CD4-positive, alpha-beta T cell treated with Interleukin-17A for 1 hour (primary cell): ENCODE results near the gene LRRC2.
A peak's percentile ranks its signal among the peaks of the same experiment; 100 is the strongest.
"Not testable (repeated sequence)": the region's sequence is repeated elsewhere in the genome, so short reads cannot be mapped to it uniquely, and the experiment has no call there.

Source experiments
- DNase-seq: peaks from one replicate; pipeline ENCODE4 v3.0.0-alpha.2; 2020

Gene LRRC2

DNA sequence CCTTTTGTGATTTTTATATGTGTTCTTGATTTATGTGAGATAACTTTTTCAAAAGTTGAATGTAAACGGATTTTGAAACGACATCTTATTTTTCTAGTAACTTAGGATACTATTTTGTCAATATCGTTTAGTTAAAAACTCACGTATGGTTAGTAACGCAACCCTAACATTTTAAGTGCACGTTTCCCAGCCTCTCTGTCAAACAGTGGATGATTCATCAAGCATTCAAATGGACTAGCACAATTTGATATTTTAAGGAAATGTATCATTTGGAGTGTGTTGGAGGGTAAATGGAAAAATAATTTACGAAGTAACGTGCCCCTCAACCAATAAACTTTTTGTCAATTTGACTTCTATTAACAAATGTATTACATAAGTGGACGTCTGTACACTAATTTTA lies 45.0 kb downstream of the LRRC2 start:
- DNase-seq, result no peak

DNA sequence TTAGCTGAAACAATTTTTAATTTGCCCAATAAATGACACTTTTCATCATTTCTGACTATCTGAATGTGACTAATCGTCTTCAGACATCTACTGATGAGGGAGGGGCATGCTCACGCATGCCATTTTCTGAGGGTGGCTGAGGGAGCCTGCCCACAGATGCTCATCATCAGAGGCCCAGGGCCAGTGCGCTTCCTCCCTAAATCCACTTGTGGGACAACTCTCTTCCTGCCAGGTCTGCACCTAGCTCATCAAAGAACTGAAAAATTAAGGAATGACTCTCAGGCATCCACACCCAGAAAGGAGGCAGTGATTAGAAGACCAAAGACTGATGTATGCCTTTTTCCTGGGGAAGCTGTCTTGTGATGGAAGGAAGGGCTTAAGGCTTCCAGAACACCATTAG lies 45.6 kb downstream of the LRRC2 start:
- no peak for DNase-seq

DNA sequence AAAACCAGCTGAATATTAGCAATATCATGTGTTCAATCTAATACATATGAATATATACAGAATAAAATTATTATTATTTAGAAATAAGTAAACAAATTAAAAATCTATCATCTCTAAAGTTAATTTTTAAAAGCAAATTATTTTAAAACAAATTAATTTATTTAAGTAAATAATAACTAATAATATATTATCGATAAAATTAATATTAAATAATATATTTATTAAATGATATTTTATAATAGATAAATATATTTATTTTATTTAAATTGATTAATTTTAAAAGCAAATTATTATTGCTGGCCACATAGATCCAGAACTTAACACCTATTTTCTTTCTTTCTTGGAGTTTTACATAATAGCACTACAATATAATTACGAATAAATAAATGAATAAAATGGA lies 46.1 kb downstream of the LRRC2 start:
- no peak for DNase-seq

DNA sequence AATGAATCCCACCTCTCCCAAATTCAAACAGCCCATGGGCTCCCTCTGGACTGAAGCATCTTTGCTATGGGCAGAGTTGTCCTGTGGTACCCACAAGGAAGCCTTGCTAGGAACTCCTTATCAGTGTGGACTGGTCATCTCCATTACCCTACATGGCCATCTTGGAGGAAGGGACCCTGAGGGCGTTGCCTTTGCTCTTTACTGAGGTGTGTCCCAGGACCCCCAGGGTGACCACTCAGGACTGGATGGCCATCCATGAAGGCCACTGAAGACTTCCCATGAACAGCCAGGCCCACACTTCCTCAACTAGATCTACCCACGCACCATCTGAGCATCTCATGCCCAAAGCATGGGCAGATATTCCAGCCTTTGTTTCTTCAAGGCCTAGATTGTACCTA lies 48.3 kb downstream of the LRRC2 start:
- DNase-seq, result no peak

DNA sequence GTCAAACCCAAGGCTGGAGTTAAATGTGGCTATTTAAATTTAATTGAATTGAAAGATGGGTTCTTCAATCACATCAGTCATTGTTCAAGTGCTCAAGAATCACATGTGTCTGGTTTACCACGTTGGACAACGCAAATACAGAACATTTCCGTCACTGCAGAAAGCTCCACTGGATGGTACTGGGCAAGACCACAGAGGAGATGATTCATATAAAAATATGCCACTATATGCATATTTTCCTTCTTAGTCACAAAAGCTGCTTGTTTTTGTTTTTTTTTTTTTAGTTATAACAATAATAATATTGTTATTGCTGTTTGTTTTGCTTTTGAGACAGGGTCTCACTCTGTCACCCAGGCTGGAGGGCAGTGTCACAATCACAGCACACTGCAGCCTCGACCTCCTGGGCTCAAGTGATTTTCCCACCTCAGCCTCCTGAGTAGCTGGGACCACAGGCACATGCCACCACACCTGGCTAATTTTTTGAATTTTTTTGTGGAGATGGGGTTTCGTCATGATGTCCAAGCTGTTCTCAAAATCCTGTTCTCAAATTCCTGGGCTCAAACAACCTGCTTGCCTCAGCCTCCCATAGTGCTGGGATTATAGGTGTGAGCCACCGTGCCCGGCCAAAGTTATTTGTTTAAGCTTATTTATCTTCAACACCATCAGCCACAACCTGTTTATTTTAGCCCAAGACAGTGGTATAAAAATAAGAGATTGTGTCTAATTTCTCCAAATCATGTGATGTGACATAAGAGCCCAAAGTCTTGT lies 48.9 kb downstream of the LRRC2 start:
- no peak for DNase-seq

DNA sequence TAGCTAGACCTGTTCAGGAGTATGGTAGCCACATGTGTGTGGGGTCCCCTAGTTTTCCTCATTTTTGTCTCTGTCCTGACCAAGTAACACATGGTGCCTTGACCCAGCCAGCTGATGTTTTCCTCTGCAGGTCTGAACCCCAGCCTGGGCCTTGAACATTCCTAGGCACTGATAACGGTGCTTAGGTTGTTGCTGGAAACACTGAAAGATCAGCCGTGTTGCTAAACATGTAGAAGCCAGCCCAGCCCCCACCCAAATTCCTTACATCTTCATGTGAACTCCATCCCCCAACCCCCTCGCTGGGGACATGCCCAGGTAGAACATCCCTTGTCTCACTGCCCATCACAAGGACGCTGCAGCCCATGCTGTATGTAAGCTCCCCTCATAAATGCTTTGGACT lies 49.6 kb downstream of the LRRC2 start:
- no peak for DNase-seq

DNA sequence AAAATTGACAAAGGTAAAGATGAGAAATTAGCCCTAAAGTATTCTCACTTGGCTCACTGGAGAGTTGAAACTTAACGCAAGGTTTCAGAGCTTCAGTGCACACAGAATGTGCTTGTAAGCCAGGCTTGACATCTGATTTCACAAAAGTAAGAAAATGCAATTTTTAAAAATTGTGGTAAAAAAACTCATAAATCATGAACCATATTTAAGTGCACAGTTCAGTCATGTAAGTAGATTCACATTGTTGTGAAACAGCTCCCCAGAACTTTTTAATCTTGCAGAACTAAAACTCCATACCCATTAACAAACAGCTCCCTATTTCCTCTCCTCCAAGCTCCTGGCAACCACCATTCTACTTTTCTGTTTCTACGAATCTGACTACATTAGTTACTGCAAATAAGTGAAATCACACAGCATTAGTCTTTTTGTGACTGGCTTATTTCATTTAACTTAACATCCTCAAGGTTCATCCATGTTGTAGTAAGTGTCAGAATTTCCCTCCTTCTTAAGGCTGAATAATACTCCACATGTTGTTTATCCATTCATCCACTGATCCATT lies 53.8 kb downstream of the LRRC2 start:
- DNase-seq, result no peak

DNA sequence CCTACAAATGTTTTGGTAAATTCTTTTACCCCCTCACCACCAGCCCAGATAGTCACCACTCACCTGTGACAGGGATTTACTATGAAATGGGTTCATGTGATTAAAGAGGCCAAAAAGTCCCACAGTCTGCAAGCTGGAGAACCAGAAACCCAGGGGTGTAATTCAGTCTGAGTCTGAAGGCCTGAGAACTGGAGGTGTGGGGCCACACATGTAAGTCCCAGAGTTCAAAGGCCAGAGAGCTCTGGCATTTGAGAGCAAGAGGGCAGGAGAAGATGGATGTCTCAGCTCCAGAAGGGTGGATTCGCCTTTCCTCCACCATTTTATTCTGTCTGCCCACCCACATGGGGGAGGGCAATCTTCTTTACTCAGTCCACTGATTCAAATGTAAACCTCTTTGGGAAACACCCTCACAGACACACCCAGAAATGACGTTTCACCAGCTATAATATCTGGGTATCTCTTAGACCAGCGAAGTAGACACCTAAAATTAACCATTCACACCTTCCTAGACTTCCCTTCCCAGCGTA lies 56.4 kb downstream of the LRRC2 start:
- DNase-seq, result no peak

DNA sequence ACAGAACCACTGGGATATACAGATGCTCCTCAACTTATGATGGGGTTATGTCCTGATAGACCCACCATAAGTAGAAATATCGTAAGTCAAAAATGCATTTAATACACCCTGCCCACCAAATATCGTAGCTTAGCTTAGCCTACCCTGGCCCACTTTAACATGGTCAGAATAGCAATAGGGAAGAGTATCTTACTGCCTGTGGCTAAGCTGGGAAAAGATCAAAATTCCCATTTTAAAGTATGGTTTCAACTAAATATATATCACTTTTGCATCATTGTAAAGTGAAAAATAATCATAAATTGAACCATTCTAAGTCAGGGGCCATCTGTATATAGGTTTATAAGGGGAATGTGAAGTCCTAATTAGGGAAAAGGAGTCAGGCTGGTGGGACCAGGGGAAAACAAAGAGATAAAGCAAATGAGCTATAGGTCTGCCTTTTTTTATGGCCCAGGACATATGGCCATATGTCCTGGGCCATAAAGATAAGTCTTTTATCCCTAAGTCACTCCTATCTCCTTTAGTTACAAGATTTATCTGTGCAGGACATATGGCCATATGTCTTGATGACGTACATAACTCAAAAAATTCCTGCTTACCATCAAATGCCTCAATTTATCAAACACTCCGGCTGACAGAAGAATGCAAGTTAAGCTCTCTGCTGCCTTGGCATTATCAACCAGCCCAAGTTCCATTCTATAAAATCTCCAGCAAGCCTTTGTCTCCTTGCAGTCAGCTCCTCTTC lies 57.1 kb downstream of the LRRC2 start:
- DNase-seq, result no peak

DNA sequence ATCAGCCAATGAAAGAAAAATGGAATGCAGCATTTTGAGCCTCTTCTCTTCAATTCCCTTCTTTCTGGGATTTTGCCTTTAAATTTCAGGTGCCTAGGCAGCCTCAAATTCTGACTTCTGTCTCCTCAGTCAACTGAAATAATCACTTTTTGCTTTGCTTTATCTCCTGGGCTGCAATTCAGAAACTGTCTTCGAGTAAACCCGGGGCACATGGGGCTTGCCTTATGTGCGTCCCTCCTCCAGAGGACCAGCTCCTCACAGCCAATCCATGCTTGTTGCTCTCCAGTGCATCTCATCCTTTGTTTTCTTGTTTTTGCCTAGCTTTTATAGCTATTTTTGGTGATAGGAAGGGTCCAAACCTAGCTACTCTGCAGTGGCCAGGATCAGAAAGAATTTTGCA lies 59.6 kb downstream of the LRRC2 start:
- no peak for DNase-seq

DNA sequence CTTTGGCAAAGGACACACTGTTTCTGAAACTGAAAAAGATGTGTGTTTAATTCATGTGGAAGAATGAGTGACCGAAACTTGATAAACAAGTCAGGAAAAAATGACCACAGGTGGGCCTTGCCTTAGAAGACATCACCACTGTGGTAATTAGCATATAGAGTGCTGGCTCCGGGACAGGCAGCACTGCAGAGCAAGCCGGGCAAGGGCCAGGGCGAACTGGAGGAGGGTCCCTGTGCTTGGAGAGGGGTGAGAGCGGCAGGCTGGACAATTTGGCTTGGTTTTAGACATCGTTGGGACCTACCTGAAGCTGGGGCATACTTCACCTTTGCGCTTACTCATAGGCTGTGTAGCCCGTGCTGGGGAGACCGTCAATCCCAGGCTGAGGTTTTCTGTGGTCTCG lies 60.1 kb downstream of the LRRC2 start:
- no peak for DNase-seq

DNA sequence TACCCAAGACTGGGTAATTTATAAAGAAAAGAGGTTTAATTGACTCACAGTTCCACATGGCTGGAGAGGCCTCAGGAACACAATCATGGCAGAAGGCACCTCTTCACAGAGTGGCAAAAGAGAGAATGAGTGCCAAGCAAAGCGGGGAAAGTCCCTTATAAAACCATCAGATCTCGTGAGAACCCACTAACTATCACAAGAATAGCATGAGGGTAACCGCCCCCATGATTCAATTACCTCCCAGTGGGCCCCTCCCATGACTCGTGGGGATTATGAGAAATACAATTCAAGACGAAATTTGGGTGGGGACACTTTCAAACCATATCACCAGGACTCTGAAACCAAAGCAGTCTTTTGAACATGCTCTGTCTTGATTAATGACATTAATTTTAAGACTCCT lies 61.3 kb downstream of the LRRC2 start:
- peak; percentile 5 for DNase-seq

DNA sequence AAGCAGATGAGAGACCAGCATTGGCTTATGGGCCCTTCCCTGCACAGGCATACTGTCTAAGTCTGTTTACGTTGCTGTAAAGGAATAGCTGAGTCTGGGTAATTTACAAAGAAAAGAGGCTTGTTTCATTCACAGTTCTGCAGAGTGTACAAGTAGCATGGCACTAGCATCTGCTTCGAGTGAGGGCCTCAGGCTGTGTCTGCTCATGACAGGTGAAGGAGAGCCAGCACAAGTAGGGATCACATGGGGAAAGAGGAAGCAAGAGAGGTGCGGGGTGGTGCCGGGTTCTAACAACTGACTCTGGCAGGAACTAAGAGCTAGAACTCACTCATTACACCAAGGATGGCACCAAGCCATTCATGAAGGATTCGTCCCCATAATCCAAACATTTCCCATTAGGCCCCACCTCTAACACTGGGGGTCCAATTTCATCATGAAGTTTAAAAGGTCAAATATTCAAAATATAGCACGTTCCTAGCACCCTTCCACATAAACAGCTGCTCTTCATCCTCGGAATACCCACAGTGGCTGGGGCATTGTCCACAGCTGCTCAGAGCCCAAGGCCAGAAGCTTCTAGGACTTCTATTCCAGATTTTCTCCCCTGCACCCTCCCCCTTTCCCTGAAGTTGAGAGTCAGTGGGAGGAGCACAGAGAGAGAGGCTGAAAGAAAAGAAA lies 62.8 kb downstream of the LRRC2 start:
- DNase-seq, result no peak

DNA sequence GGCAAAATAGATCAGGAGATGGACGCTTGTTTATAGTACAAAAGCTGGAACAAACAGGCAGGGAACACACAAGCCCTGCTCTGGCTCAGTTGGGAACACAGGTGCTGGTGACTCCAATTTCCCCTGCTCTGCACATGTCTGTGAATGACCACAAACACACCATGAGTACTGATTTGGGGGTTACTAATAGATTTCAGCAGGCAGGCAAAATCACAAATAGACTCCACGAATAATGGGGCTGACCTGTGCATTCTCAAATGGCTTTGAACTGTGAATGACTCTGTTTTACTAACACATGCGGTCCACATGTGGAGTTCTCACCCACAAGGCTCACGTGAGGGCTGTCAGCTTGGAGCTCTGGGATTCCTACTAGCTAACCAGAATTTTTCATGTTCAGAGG lies 64.4 kb downstream of the LRRC2 start:
- DNase-seq, result no peak

DNA sequence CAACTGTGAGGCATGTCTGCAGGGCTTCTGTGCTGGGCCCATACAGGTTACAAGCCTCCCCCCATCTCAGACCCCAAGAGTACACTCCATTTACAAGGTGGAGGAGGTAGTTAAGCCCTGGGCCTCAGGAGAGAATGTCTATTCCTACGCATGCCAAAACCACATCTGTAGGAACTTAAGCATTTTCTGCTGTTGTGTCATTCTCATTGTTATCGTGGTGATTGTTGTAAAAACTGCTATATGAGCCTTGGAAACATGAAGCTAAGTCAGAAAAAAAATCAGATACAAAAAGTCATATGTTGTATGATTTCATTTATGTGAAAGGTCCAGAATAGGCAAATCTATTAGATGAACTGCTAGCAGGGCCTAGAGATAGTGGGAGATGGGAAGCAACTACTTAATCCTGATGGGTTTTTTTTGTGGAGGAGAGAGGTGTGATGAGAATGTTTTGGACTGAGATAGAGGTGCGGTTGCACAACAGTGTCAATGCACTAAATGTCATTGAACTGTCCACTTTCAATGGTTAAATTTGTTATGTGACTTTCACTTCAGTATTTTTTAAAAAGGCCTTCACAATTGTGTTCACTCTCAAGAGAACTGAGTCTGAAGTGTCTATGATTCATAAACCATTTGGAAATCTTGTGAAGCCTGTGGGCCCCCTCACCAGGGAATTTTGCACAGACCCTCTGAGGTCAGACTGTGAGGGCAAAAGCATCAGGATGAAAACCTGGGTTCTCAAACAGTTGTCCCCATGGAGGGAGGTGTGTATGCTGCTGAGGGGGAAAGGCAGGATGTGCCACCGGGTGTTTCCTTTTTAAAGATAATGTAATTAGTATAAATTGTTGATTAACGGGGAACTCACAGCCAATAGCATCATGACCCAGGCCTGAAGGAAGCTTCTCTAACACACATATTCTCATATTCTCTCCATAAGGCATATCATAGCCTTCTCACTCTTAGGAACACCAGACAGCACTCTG lies 65.2 kb downstream of the LRRC2 start:
- DNase-seq, result no peak

DNA sequence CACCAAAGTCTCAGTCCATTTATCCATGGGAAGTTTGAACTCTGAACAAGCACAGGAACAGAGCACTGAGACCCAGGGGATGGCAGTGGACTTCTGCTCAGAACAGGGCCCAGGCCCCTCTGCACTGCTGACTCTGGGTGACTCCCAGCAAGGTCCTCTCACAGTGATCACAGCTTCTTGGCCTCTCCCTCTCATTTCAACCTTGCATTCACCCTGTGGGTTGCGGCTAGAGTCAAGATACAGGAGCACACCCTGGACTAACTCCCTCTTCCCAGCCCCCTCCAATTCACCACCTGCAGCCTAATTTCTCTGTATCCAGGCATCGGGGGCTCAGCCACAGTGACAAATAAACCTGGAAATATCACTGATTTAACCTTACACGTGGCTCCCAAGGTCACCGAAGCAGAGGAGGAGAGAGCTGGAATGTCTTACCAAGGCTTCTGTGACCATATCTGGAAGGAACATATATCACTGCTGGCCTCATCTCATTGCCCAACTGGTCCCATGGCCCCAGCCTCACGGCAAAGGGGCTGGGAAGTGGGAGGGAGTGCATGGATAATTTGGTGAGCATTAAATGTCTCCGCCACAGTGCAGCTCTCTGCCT lies 67.1 kb downstream of the LRRC2 start:
- no peak for DNase-seq

DNA sequence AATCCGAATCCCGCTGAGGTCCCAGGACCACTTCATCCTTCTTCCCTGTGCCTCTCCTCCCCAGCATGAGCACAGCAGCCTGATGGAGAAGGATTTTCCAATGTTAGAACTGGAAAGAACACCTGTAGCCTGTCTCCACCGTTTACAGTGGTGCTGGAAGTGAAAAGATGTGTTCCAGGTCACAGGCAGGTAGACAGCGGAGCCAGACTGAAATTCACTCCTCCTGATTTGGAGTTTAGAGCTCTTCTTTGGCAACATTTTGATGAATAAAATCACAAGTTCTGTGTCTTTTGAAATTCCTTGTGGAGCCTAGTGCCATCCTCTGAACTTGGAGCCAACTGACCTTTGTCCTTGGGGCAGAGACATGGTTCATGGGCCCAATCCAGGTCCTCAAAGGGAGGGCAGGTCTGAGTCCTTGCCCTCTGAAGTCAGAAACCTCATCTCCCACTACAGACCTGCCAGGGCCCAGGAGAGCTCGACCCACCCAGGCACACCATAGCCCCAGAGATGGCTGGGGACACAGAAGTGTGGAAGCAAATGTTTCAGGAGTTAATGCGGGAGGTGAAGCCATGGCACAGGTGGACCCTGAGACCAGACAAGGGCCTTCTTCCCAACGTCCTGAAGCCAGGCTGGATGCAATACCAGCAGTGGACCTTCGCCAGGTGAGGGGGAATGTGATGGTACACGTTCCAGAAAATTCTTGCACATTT lies 68.4 kb downstream of the LRRC2 start, which contains the start of gene RTP3:
Gene RTP3, plus strand, starts transcription at position 421 of the 710 bp plus-strand sequence. Its CDS starts 87 bp downstream, at position 508.
- DNase-seq, result no peak

DNA sequence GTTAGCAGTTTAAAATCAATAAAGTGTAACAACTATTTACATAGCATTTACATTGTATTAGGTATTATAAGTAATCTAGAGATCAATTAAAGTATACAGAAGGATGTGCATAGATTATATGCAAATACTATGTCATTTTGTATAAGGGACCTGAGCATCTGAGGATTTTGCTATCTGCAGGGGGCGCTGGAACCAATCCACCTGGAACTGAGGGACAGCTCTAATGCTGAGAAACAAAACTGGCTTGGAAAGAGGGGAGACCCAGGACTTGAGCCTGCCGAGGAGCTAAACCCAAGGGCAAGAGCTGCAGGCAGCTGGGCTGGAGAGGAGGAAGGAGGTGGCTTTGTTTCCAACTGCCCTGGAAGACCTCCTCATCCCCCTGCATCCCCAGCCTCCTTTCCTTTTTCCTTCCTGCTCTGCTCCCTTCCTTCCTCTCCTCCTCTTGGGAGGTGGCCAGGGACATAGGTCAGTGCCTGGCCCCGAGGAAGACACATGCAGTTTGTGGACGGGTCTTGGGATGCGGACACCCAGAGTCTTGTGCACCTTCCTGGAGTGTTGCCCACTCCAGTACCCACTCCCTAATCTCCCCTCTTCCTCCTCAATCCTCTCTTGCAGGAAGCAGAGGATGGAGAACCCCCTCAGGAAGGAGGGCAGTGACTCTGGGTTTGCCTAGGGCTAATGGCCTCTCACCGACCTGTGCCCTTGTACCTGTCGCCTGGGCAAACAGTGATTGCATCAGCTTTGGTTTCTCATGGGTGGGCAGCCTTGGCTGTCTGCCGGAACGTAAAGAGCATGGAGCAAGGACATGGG lies 69.2 kb downstream of the LRRC2 start:
- peak; percentile 52 for DNase-seq

DNA sequence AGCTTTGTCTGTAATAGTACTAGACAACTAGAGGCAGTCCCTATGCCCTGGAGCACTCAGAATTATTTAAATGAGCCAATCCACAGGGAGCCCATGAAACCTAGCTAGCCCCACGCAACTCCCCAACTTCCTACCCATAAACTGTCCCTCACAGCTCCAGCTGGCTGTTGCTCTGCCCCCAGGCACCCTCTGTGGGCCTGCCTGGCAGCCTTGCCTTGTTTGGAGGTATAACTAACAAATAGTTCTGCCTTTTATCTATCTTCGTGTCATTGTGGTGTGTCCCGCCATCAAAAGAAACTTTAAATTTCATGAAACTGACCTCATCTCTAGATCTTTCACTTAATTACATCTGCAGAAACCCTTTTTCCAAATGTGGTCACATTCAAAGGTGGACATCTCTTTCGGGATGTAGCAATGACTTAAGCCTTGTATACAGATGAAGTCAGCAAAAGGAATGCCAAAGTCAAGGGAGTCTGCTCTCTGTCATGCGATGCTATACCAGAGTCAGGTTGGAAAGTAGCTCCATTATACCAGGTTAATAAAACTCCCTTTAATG lies 70.1 kb downstream of the LRRC2 start:
- no peak for DNase-seq

DNA sequence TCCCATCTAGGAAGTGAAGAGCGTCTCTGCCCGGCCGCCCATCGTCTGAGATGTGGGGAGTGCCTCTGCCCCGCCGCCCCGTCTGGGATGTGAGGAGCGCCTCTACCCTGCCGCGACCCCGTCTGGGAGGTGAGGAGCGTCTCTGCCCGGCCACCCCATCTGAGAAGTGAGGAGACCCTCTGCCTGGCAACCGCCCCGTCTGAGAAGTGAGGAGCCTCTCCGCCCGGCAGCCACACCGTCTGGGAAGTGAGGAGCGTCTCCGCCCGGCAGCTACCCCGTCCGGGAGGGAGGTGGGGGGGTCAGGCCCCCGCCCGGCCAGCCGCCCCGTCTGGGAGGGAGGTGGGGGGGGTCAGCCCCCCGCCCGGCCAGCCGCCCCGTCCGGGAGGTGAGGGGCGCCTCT lies 71.6 kb downstream of the LRRC2 start:
- DNase-seq, result not testable (repeated sequence)
